Endodermal cell (in vitro differentiated cells): ENCODE results near the gene RNF220. TPM values are rescaled to one million over a fixed set of nuclear protein-coding genes. Genes with fewer than 3 reads are reported as not detected.

Experiments
- DNase-seq: peaks from one replicate; pipeline ENCODE4 v3.0.0-alpha.2; 2017
- H3K27ac ChIP-seq: 2 replicates; pipeline ENCODE4 v1.5.1; 2013; ENCODE audit warnings: mild to moderate bottlenecking, low read depth, low read length, moderate library complexity
- H3K27me3 ChIP-seq: 2 replicates; pipeline ENCODE4 v1.6.1; 2013; ENCODE audit warnings: mild to moderate bottlenecking, low read length, moderate library complexity; ENCODE audit not compliant: insufficient read depth, control insufficient read depth, poor library complexity, severe bottlenecking
- H3K36me3 ChIP-seq: 2 replicates; pipeline ENCODE4 v1.7.0; 2013; ENCODE audit warnings: mild to moderate bottlenecking, low read length, moderate library complexity; ENCODE audit not compliant: control insufficient read depth, insufficient read depth
- H3K4me1 ChIP-seq: one replicate; pipeline ENCODE4 v1.7.0; 2013; ENCODE audit warnings: low read length; ENCODE audit not compliant: control insufficient read depth, insufficient read depth
- H3K4me3 ChIP-seq: 2 replicates; pipeline ENCODE4 v1.5.1; 2013; ENCODE audit warnings: mild to moderate bottlenecking, low read length, moderate library complexity
- H3K9ac ChIP-seq: 2 replicates; pipeline ENCODE4 v1.6.1; 2013; ENCODE audit warnings: mild to moderate bottlenecking, low read length, moderate library complexity; ENCODE audit not compliant: poor library complexity, severe bottlenecking; ENCODE audit errors: extremely low read depth
- H3K9me3 ChIP-seq: 2 replicates; pipeline ENCODE4 v1.6.1; 2013; ENCODE audit warnings: mild to moderate bottlenecking, low read length, moderate library complexity; ENCODE audit not compliant: control insufficient read depth
- H3K27ac Mint-ChIP-seq: 2 replicates; pipeline ENCODE4 v1.8.0; 2020; ENCODE audit warnings: mixed read lengths
- H3K27me3 Mint-ChIP-seq: 2 replicates; pipeline ENCODE4 v1.8.0; 2021; ENCODE audit warnings: mild to moderate bottlenecking, mixed read lengths; ENCODE audit not compliant: insufficient read depth
- H3K36me3 Mint-ChIP-seq: 2 replicates; pipeline ENCODE4 v1.8.0; 2020; ENCODE audit warnings: low read depth, mixed read lengths
- H3K4me1 Mint-ChIP-seq: 2 replicates; pipeline ENCODE4 v1.8.0; 2020; ENCODE audit warnings: mixed read lengths
- H3K4me3 Mint-ChIP-seq: 2 replicates; pipeline ENCODE4 v1.8.0; 2020; ENCODE audit warnings: mild to moderate bottlenecking, moderate library complexity, mixed read lengths
- H3K9me3 Mint-ChIP-seq: 2 replicates; pipeline ENCODE4 v1.8.0; 2020; ENCODE audit warnings: mild to moderate bottlenecking, mixed read lengths
- CTCF ChIP-seq: fragments of 200-600 bp; sonication (generic); conservative IDR thresholded peaks from 2 replicates; pipeline ENCODE4 v1.5.0; 2021; ENCODE audit warnings: antibody characterized with exemption, mild to moderate bottlenecking
- WGBS, 2 experiments: methylation state at CpG; one replicate each; pipeline versions ENCODE4 v1.1.5 to v1.1.7; 2013; ENCODE audit warnings: missing lambda C conversion rate in 2 of 2, mixed read lengths in 1 of 2; ENCODE audit not compliant: insufficient coverage in 1 of 2, insufficient read length in 1 of 2; 5-methylcytosine and 5-hydroxymethylcytosine counted together
- total RNA-seq, 2 donors: library from RNA; stranded (reverse); fragmentation: NEBNext Ultra II Directional in 1 of 2; extraction: Animal tissue kit (Norgen Biotek cat#: 25700) in 1 of 2; gene quantifications; 2 replicates in 1 of 2; 3 replicates in 1 of 2; pipeline ENCODE4 v1.2.1, GENCODE V29; 2021

Gene RNF220
- total RNA-seq, 2 donors from 2014 or later = 94.6 to 95.5 TPM

- no peak overlapping the region for H3K4me3 ChIP-seq
- Mint-ChIP-seq H3K27ac (no peak overlapping the region), H3K27me3 (no peaks in the 10 kb centered on the region), H3K4me3 (no peak overlapping the region), H3K4me1 (peaks cover 4% of the 10 kb centered on the region), H3K9me3 (no peaks in the 10 kb centered on the region), H3K36me3 (peaks cover 2% of the 10 kb centered on the region)
- TF ChIP-seq CTCF = no peak
- 89 to 90% methylated on average over 8 to 15 of the region's 15 CpGs for WGBS, 2 experiments
- DNase-seq = no peak
- H3K27ac ChIP-seq = no peak overlapping the region
- no peak overlapping the region for H3K9ac ChIP-seq
- peaks cover 5% of the 10 kb centered on the region for H3K4me1 ChIP-seq
- no peaks in the 10 kb centered on the region for H3K36me3 ChIP-seq
- no peaks in the 10 kb centered on the region for H3K9me3 ChIP-seq
- H3K27me3 ChIP-seq = no peaks in the 10 kb centered on the region
These were observed 257.0 kb downstream of the RNF220 start for GRCh38 chr1:44661781-44662682.

DNA sequence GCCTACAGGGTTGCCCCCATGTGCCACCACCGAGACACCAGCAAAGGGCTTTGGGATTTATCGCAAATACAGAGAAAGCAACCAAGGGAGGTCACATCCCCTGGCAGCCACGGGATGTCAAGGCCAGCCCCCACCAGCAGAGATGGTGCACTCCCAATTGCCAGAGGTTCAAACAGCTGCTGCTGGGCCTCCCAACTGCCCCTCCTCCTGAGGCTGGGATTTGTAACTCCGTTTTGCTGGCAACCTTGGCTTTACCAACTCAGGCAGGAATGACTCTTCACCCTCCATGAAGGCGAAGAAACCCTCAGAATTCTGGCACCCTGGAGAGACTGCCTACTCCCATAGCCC is 257.6 kb downstream of the RNF220 start:
- H3K36me3 Mint-ChIP-seq = no peaks in the 10 kb centered on the region
- 88 to 90% methylated on average over 5 of the region's 5 CpGs for WGBS, 2 experiments
- no peaks in the 10 kb centered on the region for H3K27me3 ChIP-seq

DNA sequence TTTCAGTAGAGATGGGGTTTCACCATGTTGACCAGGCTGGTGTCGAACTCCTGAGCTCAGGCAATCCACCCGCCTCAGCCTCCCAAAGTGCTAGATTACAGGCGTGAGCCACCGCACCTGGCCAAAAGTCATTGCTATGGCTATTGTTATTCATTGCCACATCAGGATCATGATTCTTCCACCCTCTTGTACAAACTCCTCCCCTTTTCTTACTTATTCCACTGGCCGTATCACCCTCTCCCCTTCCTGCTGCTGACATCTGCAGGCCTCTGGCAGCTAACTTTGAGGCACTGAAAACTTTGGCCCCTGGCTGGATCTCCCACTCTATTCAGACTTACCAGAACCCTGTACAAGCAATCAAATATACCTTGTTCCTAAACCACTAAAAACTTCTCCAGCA is 258.4 kb downstream of the RNF220 start:
- Mint-ChIP-seq H3K4me1 (peaks cover 4% of the 10 kb centered on the region), H3K4me3 (no peak overlapping the region), H3K36me3 (peaks cover 2% of the 10 kb centered on the region), H3K27ac (no peak overlapping the region), H3K27me3 (no peaks in the 10 kb centered on the region), H3K9me3 (no peaks in the 10 kb centered on the region)
- H3K9me3 ChIP-seq = no peaks in the 10 kb centered on the region
- TF ChIP-seq CTCF = no peak
- no peak overlapping the region for H3K9ac ChIP-seq
- no peak overlapping the region for H3K4me3 ChIP-seq
- H3K4me1 ChIP-seq = peaks cover 5% of the 10 kb centered on the region
- no peaks in the 10 kb centered on the region for H3K27me3 ChIP-seq
- WGBS, 2 experiments = 93 to 94% methylated on average over 5 of the region's 5 CpGs
- DNase-seq = no peak
- H3K36me3 ChIP-seq = no peaks in the 10 kb centered on the region
- H3K27ac ChIP-seq = no peak overlapping the region

More for the DNA sequence above, 257.6 kb downstream of the RNF220 start:
- no peak overlapping the region for H3K9ac ChIP-seq
- no peak overlapping the region for H3K4me3 ChIP-seq
- DNase-seq = no peak
- H3K27me3 Mint-ChIP-seq = no peaks in the 10 kb centered on the region
- no peaks in the 10 kb centered on the region for H3K9me3 ChIP-seq
- peaks cover 5% of the 10 kb centered on the region for H3K4me1 ChIP-seq
- no peaks in the 10 kb centered on the region for H3K36me3 ChIP-seq
- no peak for TF ChIP-seq CTCF
- H3K4me3 Mint-ChIP-seq = no peak overlapping the region
- no peaks in the 10 kb centered on the region for H3K9me3 Mint-ChIP-seq
- H3K4me1 Mint-ChIP-seq = peaks cover 4% of the 10 kb centered on the region
- no peak overlapping the region for H3K27ac ChIP-seq
- H3K27ac Mint-ChIP-seq = no peak overlapping the region
